BJ (cell line): ENCODE data around the gene PBX1. TPM values are rescaled to one million over a fixed set of nuclear protein-coding genes. Genes with fewer than 3 reads are reported as not detected.

Experiments used
- CTCF ChIA-PET: fragments of 350-600 bp; formaldehyde crosslinking; extraction: SDS; loops from one replicate; lab custom pipeline; 2021; ENCODE audit warnings: antibody characterized with exemption, inconsistent platforms; lab: Yijun Ruan, JAX
- POLR2A ChIA-PET: fragments of 300-600 bp; sonication (Branson Sonifier 250); formaldehyde crosslinking; extraction: SDS; loops from one replicate; lab custom pipeline; 2021; ENCODE audit warnings: antibody characterized with exemption; lab: Charles Lee
- DNase-seq: peaks from one replicate; pipeline ENCODE4 v3.0.0-alpha.2; 2011; ENCODE audit warnings: low read depth
- H3K27me3 ChIP-seq: 2 replicates; pipeline ENCODE4 v1.6.0; 2011; ENCODE audit warnings: low read length; ENCODE audit not compliant: control insufficient read depth, insufficient read depth
- H3K36me3 ChIP-seq: 2 replicates; pipeline ENCODE4 v1.5.1; 2011; ENCODE audit warnings: low read length; ENCODE audit not compliant: control insufficient read depth, insufficient read depth
- H3K4me3 ChIP-seq: 2 replicates; pipeline ENCODE4 v1.5.1; 2011; ENCODE audit warnings: low read depth, mild to moderate bottlenecking, control low read depth, low read length
- CTCF ChIP-seq: IDR thresholded peaks from 2 replicates; pipeline ENCODE4 v1.5.1; 2011; ENCODE audit warnings: low read depth, mild to moderate bottlenecking, control low read depth, inconsistent platforms, low read length, moderate library complexity; ENCODE audit not compliant: insufficient read depth
- polyA plus RNA-seq: library from polyadenylated mRNA; depleted of rRNA; stranded (reverse); fragments of >200 nt; gene quantifications from 2 replicates; pipeline ENCODE4 v1.2.3, GENCODE V29; 2011

Gene PBX1
- polyA plus RNA-seq, 1 experiment, result 46.1 TPM

GRCh38 chr1:164773102-164773501, 214.1 kb downstream of the PBX1 start:
- no peak for TF ChIP-seq CTCF
- DNase-seq, result no peak
- no peak overlapping the region for H3K4me3 ChIP-seq
- H3K27me3 ChIP-seq, result no peaks in the 10 kb centered on the region
- no peaks in the 10 kb centered on the region for H3K36me3 ChIP-seq
- ChIA-PET POLR2A (no interaction called here), CTCF (interaction anchor here (1.0 to 1.8 kb wide), 2 partner anchors 14 to 148 kb away, joined by 3 to 11 read pairs; no protein-coding TSS in a partner anchor)

- POLR2A ChIA-PET, result interaction anchor here (0.6 kb wide), 1 partner anchor 84 kb away, joined by 10 read pairs; no protein-coding TSS in a partner anchor
- DNase-seq, result no peak
- Histone ChIP-seq H3K36me3 (no peaks in the 10 kb centered on the region), H3K4me3 (no peak overlapping the region), H3K27me3 (no peaks in the 10 kb centered on the region)
- CTCF ChIA-PET, result interaction anchor here (0.6 kb wide), 1 partner anchor 537 kb away, joined by 3 read pairs; no protein-coding TSS in a partner anchor
- no peak for TF ChIP-seq CTCF
These were observed 215.4 kb downstream of the PBX1 start for GRCh38 chr1:164774413-164774812.

- ChIA-PET POLR2A (interaction anchor here (0.6 kb wide), 1 partner anchor 117 kb away, joined by 3 read pairs; no protein-coding TSS in a partner anchor), CTCF (interaction anchor here (1.0 kb wide), 1 partner anchor 207 kb away, joined by 3 read pairs; no protein-coding TSS in a partner anchor)
- TF ChIP-seq CTCF, result no peak
- Histone ChIP-seq H3K4me3 (no peak overlapping the region), H3K27me3 (no peaks in the 10 kb centered on the region), H3K36me3 (no peaks in the 10 kb centered on the region)
- DNase-seq, result no peak
These were observed 216.1 kb downstream of the PBX1 start for GRCh38 chr1:164774819-164775654.

GRCh38 chr1:164777518-164777917, 218.5 kb downstream of the PBX1 start:
- Histone ChIP-seq H3K27me3 (no peaks in the 10 kb centered on the region), H3K36me3 (no peaks in the 10 kb centered on the region), H3K4me3 (no peak overlapping the region)
- POLR2A ChIA-PET, result no interaction called here
- DNase-seq, result no peak
- TF ChIP-seq CTCF, result no peak
- CTCF ChIA-PET, result interaction anchor here (2.7 kb wide), 1 partner anchor 10 kb away, joined by 10 read pairs; no protein-coding TSS in a partner anchor

- POLR2A ChIA-PET, result no interaction called here
- H3K4me3 ChIP-seq, result no peak overlapping the region
- no peak; the same call in 1 of the 2 replicates for TF ChIP-seq CTCF
These were observed 220.4 kb downstream of the PBX1 start for GRCh38 chr1:164779376-164779775.

More at GRCh38 chr1:164779376-164779775, 220.4 kb downstream of the PBX1 start:
- no peaks in the 10 kb centered on the region for H3K27me3 ChIP-seq
- DNase-seq, result no peak
- CTCF ChIA-PET, result interaction anchor here (2.7 kb wide), 1 partner anchor 8 kb away, joined by 10 read pairs; no protein-coding TSS in a partner anchor
- H3K36me3 ChIP-seq, result no peaks in the 10 kb centered on the region
